HG03342 (cell line): ENCODE results near the gene ZDHHC5.

Experiments used
- ATAC-seq: cut with Tn5 transposase; IDR thresholded peaks from one replicate; pipeline ENCODE4 v1.9.1; 2021; ENCODE audit warnings: mild to moderate bottlenecking, moderate library complexity; ENCODE audit not compliant: unreplicated experiment

Gene ZDHHC5

GRCh38 chr11:57727185-57727584 lies 59.3 kb downstream of the ZDHHC5 start:
- ATAC-seq: no peak

GRCh38 chr11:57728829-57729228 lies 60.9 kb downstream of the ZDHHC5 start:
- no peak for ATAC-seq

- ATAC-seq: peak; percentile 73
Measured at GRCh38 chr11:57729479-57729878, 61.6 kb downstream of the ZDHHC5 start.

- no peak for ATAC-seq
Measured at GRCh38 chr11:57732661-57733060, 64.7 kb downstream of the ZDHHC5 start.

- no peak for ATAC-seq
Measured at GRCh38 chr11:57735619-57736298, 67.8 kb downstream of the ZDHHC5 start.

GRCh38 chr11:57741132-57742086 lies 73.5 kb downstream of the ZDHHC5 start, which contains the start of gene SELENOH:
SELENOH (plus strand) TSS chr11:57741491; CDS start chr11:57741596, 105 bp downstream.
- ATAC-seq: peak; percentile 87

- no peak for ATAC-seq
Measured at GRCh38 chr11:57742087-57742452, 74.2 kb downstream of the ZDHHC5 start.

GRCh38 chr11:57744357-57744756 lies 76.4 kb downstream of the ZDHHC5 start:
- ATAC-seq: no peak

GRCh38 chr11:57745206-57745605 lies 77.3 kb downstream of the ZDHHC5 start:
- ATAC-seq: no peak

- ATAC-seq: no peak
Measured at GRCh38 chr11:57746920-57747319, 79.0 kb downstream of the ZDHHC5 start.
